ENCODE results near the gene PPP6R1. TPM values are rescaled to one million over a fixed set of nuclear protein-coding genes. Genes with fewer than 3 reads are reported as not detected.

The PPP6R1 gene
- total RNA-seq, 4 donors from 2014 or later = 30.6 to 59.2 (median 47.4) TPM

GRCh38 chr19:55224038-55224665 is 34.7 kb downstream of the PPP6R1 start:
- 67 to 74% methylated on average over 8 to 10 of the region's 26 CpGs for WGBS, 2 donors
- intact Hi-C loops (cut with DNase I) = no loop called here
- no peaks in the 10 kb centered on the region for H3K9me3 ChIP-seq
- H3K27ac ChIP-seq = no peak overlapping the region
- H3K4me1 ChIP-seq = no peaks in the 10 kb centered on the region
- H3K36me3 ChIP-seq = peaks cover 3 to 34% (median 8%) of the 10 kb centered on the region in 3 donors
- TF ChIP-seq POLR2A (IDR thresholded peaks at IDR 0.05) = no peak
- TF ChIP-seq CTCF (IDR thresholded peaks at IDR 0.05) = no peak
- no peak for DNase-seq
- no peaks in the 10 kb centered on the region for H3K27me3 ChIP-seq
- H3K4me3 ChIP-seq = no peak overlapping the region

GRCh38 chr19:55223291-55224037 is 35.4 kb downstream of the PPP6R1 start:
- no peaks in the 10 kb centered on the region for H3K9me3 ChIP-seq
- no peak overlapping the region for H3K27ac ChIP-seq
- intact Hi-C loops (cut with DNase I) = no loop called here
- H3K4me3 ChIP-seq = no peak overlapping the region
- H3K36me3 ChIP-seq = peaks cover 3 to 27% (median 4%) of the 10 kb centered on the region in 3 donors
- no peaks in the 10 kb centered on the region for H3K27me3 ChIP-seq
- H3K4me1 ChIP-seq = no peaks in the 10 kb centered on the region
- 77 to 84% methylated on average over 12 of the region's 17 CpGs for WGBS, 2 donors
- no peak for DNase-seq
- TF ChIP-seq CTCF (IDR thresholded peaks at IDR 0.05) = no peak
- TF ChIP-seq POLR2A (IDR thresholded peaks at IDR 0.05) = no peak

GRCh38 chr19:55220525-55220924 is 38.3 kb downstream of the PPP6R1 start:
- Histone ChIP-seq H3K36me3 (no peaks in the 10 kb centered on the region), H3K27ac (no peak overlapping the region), H3K9me3 (no peaks in the 10 kb centered on the region), H3K4me1 (peaks cover 10 to 17% (median 11%) of the 10 kb centered on the region in 3 donors), H3K27me3 (no peaks in the 10 kb centered on the region), H3K4me3 (no peak overlapping the region)
- DNase-seq = no peak
- TF ChIP-seq POLR2A (IDR thresholded peaks at IDR 0.05) = no peak
- TF ChIP-seq CTCF (IDR thresholded peaks at IDR 0.05) = no peak
- intact Hi-C loops (cut with DNase I) = no loop called here
- WGBS, 2 donors = 77 to 92% methylated on average over 6 to 7 of the region's 9 CpGs

GRCh38 chr19:55216461-55217198 is 42.2 kb downstream of the PPP6R1 start:
- intact Hi-C loops (cut with DNase I) = no loop called here
- peak overlapping the region; percentile 6 to 61 (median 37) for H3K4me3 ChIP-seq
- no peak for DNase-seq
- TF ChIP-seq CTCF (IDR thresholded peaks at IDR 0.05) (peak in 1 of 6 experiments; percentile 7), POLR2A (IDR thresholded peaks at IDR 0.05) (peak in 1 of 4 donors; percentile 41)
- H3K36me3 ChIP-seq = no peaks in the 10 kb centered on the region
- H3K27ac ChIP-seq = peak overlapping the region; percentile 53 to 82 (median 72)
- 12 to 13% methylated on average over 5 to 11 of the region's 36 CpGs for WGBS, 2 donors
- peaks cover 10 to 17% (median 11%) of the 10 kb centered on the region in 3 donors for H3K4me1 ChIP-seq
- peaks cover 0 to 10% (median 6%) of the 10 kb centered on the region in 3 donors for H3K9me3 ChIP-seq
- peaks cover 0 to 29% (median 0%) of the 10 kb centered on the region in 4 donors for H3K27me3 ChIP-seq

All from esophagus squamous epithelium (tissue), 5 donors.